GM23248 (cell line): ENCODE data around the gene OFD1. TPM values are rescaled to one million over a fixed set of nuclear protein-coding genes. Genes with fewer than 3 reads are reported as not detected.

Source experiments
- DNase-seq: peaks from one replicate; pipeline ENCODE4 v3.0.0-alpha.2; 2015
- H2AFZ ChIP-seq: fragments of 200-600 bp; sonication (generic); 2 replicates; pipeline ENCODE4 v1.6.1; 2016; ENCODE audit warnings: antibody characterized with exemption
- H3F3A ChIP-seq: fragments of 200-600 bp; sonication (generic); 2 replicates; pipeline ENCODE4 v1.6.1; 2016; ENCODE audit warnings: mild to moderate bottlenecking, antibody characterized with exemption, mixed run types; ENCODE audit not compliant: insufficient read depth
- H3K27ac ChIP-seq: fragments of 200-600 bp; sonication (generic); 2 replicates; pipeline ENCODE4 v1.5.1; 2016; ENCODE audit warnings: mild to moderate bottlenecking
- H3K27me3 ChIP-seq: fragments of 200-600 bp; sonication (generic); replicated peaks from 2 replicates; pipeline ENCODE4 v1.6.1; 2016; ENCODE audit warnings: mild to moderate bottlenecking; ENCODE audit not compliant: insufficient read depth
- H3K36me3 ChIP-seq: fragments of 200-600 bp; sonication (generic); 2 replicates; pipeline ENCODE4 v1.6.1; 2016; ENCODE audit warnings: low read depth, mild to moderate bottlenecking
- H3K4me1 ChIP-seq: fragments of 200-600 bp; sonication (generic); 2 replicates; pipeline ENCODE4 v1.6.1; 2016; ENCODE audit warnings: mild to moderate bottlenecking; ENCODE audit not compliant: insufficient read depth
- H3K4me2 ChIP-seq: fragments of 200-600 bp; sonication (generic); one replicate; pipeline ENCODE4 v1.6.1; 2016; ENCODE audit warnings: mild to moderate bottlenecking; ENCODE audit not compliant: unreplicated experiment
- H3K4me3 ChIP-seq: fragments of 200-600 bp; sonication (generic); 2 replicates; pipeline ENCODE4 v1.5.1; 2016; ENCODE audit warnings: mild to moderate bottlenecking
- H3K79me2 ChIP-seq: fragments of 200-600 bp; sonication (generic); 2 replicates; pipeline ENCODE4 v1.6.1; 2016; ENCODE audit warnings: mild to moderate bottlenecking; ENCODE audit not compliant: insufficient read depth
- H3K9ac ChIP-seq: fragments of 200-600 bp; sonication (generic); 2 replicates; pipeline ENCODE4 v1.6.1; 2016; ENCODE audit warnings: mild to moderate bottlenecking
- H3K9me2 ChIP-seq: fragments of 200-600 bp; sonication (generic); 2 replicates; pipeline ENCODE4 v1.6.1; 2016; ENCODE audit warnings: mixed run types, mild to moderate bottlenecking, moderate library complexity; ENCODE audit not compliant: insufficient read depth
- H3K9me3 ChIP-seq: fragments of 200-600 bp; sonication (generic); one replicate; pipeline ENCODE4 v1.6.1; 2017; ENCODE audit warnings: low read depth
- H4K20me1 ChIP-seq: fragments of 200-600 bp; sonication (generic); 2 replicates; pipeline ENCODE4 v1.6.0; 2016; ENCODE audit not compliant: insufficient read depth
- EZH2 ChIP-seq: fragments of 200-600 bp; sonication (generic); IDR thresholded peaks from 2 replicates; pipeline ENCODE4 v1.6.1; 2018; ENCODE audit warnings: antibody characterized with exemption, mild to moderate bottlenecking; ENCODE audit not compliant: insufficient read depth, poor library complexity, severe bottlenecking
- EZH2phosphoT487 ChIP-seq: fragments of 200-600 bp; sonication (generic); IDR thresholded peaks from 2 replicates; pipeline ENCODE4 v1.6.1; 2018; ENCODE audit warnings: antibody characterized with exemption, moderate library complexity, mild to moderate bottlenecking, low read depth; ENCODE audit not compliant: insufficient read depth
- whole genome bisulfite sequencing, 2 experiments: methylation state at CpG; one replicate each; pipeline ENCODE4 v1.1.6; 2015 to 2017; ENCODE audit warnings: low lambda C conversion rate in 2 of 2, low coverage in 1 of 2; ENCODE audit errors: missing lambda C conversion rate in 2 of 2; 5-methylcytosine and 5-hydroxymethylcytosine counted together
- in situ Hi-C: fragments of 300-500 bp; cut with MboI; formaldehyde crosslinking; loops from 2 replicates; pipeline ENCODE4 v1.15.0; 2020
- polyA plus RNA-seq: library from polyadenylated mRNA; unstranded; fragments of >200 nt; fragmentation: Nextera tagmentation; extraction: Ambion mirVana; gene quantifications from 2 replicates; pipeline ENCODE4 v1.2.1, GENCODE V29; 2016
- total RNA-seq: library from RNA; depleted of rRNA; stranded (reverse); fragments of >200 nt; shearing (Covaris generic); gene quantifications from 2 replicates; pipeline ENCODE4 v1.2.3, GENCODE V29; 2014

Gene OFD1
- total and polyA plus RNA-seq, 2 experiments from 2014 or later, result 6.2 to 10.4 TPM

GRCh38 chrX:13763489-13763888, 28.9 kb downstream of the OFD1 start:
- no peak overlapping the region for H3K9ac ChIP-seq
- DNase-seq, result no peak
- no peaks in the 10 kb centered on the region for H3K27me3 ChIP-seq
- H4K20me1 ChIP-seq, result no peaks in the 10 kb centered on the region
- TF ChIP-seq EZH2phosphoT487, result no peak
- TF ChIP-seq EZH2, result no peak
- no peaks in the 10 kb centered on the region for H3K4me1 ChIP-seq
- 44 to 45% methylated on average over 8 of the region's 8 CpGs for WGBS, 2 experiments
- no peak overlapping the region for H3K4me2 ChIP-seq
- no peaks in the 10 kb centered on the region for H3F3A ChIP-seq
- in situ Hi-C loops, result no loop called here
- no peaks in the 10 kb centered on the region for H3K9me2 ChIP-seq
- no peak overlapping the region for H3K4me3 ChIP-seq
- H3K79me2 ChIP-seq, result no peaks in the 10 kb centered on the region
- H3K36me3 ChIP-seq, result peaks cover 4% of the 10 kb centered on the region; the same call in 1 of the 2 replicates
- H3K9me3 ChIP-seq, result no peaks in the 10 kb centered on the region
- H3K27ac ChIP-seq, result no peak overlapping the region
- H2AFZ ChIP-seq, result no peak overlapping the region

- Histone ChIP-seq H3K27ac (no peak overlapping the region), H2AFZ (no peak overlapping the region), H3K9me2 (no peaks in the 10 kb centered on the region), H3K36me3 (peaks cover 7% of the 10 kb centered on the region; the same call in 1 of the 2 replicates), H3K79me2 (no peaks in the 10 kb centered on the region), H3K4me2 (no peak overlapping the region), H3K4me3 (no peak overlapping the region), H3K9ac (no peak overlapping the region), H4K20me1 (no peaks in the 10 kb centered on the region), H3F3A (no peaks in the 10 kb centered on the region), H3K4me1 (no peaks in the 10 kb centered on the region), H3K27me3 (no peaks in the 10 kb centered on the region), H3K9me3 (no peaks in the 10 kb centered on the region)
- TF ChIP-seq EZH2, result no peak
- no peak for TF ChIP-seq EZH2phosphoT487
- 59 to 60% methylated on average over 3 to 7 of the region's 7 CpGs for WGBS, 2 experiments
- DNase-seq, result no peak
- in situ Hi-C loops, result no loop called here
Measured at GRCh38 chrX:13764281-13764680, 29.7 kb downstream of the OFD1 start.

- H3K27ac ChIP-seq, result no peak overlapping the region
Measured at GRCh38 chrX:13764765-13765164, 30.2 kb downstream of the OFD1 start.

GRCh38 chrX:13768939-13769338, 34.4 kb downstream of the OFD1 start:
- H3K9me3 ChIP-seq, result no peaks in the 10 kb centered on the region
- H2AFZ ChIP-seq, result no peak overlapping the region
- H3K79me2 ChIP-seq, result no peaks in the 10 kb centered on the region
- H4K20me1 ChIP-seq, result no peaks in the 10 kb centered on the region
- no peaks in the 10 kb centered on the region for H3F3A ChIP-seq
- H3K27me3 ChIP-seq, result no peaks in the 10 kb centered on the region
- H3K9me2 ChIP-seq, result no peaks in the 10 kb centered on the region
- no peak overlapping the region for H3K9ac ChIP-seq
- TF ChIP-seq EZH2phosphoT487, result no peak
- no peak for DNase-seq
- no peak overlapping the region for H3K4me2 ChIP-seq
- no peak overlapping the region for H3K27ac ChIP-seq
- in situ Hi-C loops, result no loop called here
- peaks cover 4% of the 10 kb centered on the region; the same call in 1 of the 2 replicates for H3K36me3 ChIP-seq
- 94 to 99% methylated on average over 4 of the region's 4 CpGs for WGBS, 2 experiments
- H3K4me1 ChIP-seq, result no peaks in the 10 kb centered on the region
- H3K4me3 ChIP-seq, result no peak overlapping the region

More at GRCh38 chrX:13764765-13765164, 30.2 kb downstream of the OFD1 start:
- Histone ChIP-seq H3K4me2 (no peak overlapping the region), H3K79me2 (no peaks in the 10 kb centered on the region), H3F3A (no peaks in the 10 kb centered on the region), H2AFZ (no peak overlapping the region), H3K9ac (no peak overlapping the region), H3K36me3 (peaks cover 7% of the 10 kb centered on the region; the same call in 1 of the 2 replicates), H3K27me3 (no peaks in the 10 kb centered on the region), H4K20me1 (no peaks in the 10 kb centered on the region), H3K9me2 (no peaks in the 10 kb centered on the region), H3K9me3 (no peaks in the 10 kb centered on the region), H3K4me1 (no peaks in the 10 kb centered on the region), H3K4me3 (no peak overlapping the region)
- TF ChIP-seq EZH2phosphoT487 (no peak), EZH2 (no peak)
- in situ Hi-C loops, result no loop called here
- DNase-seq, result no peak
- 71 to 73% methylated on average over 5 to 6 of the region's 6 CpGs for WGBS, 2 experiments

- H3K9me3 ChIP-seq, result no peaks in the 10 kb centered on the region
- H3K9ac ChIP-seq, result no peak overlapping the region
- TF ChIP-seq EZH2phosphoT487 (no peak), EZH2 (no peak)
- no peaks in the 10 kb centered on the region for H3K9me2 ChIP-seq
- H3K4me2 ChIP-seq, result no peak overlapping the region
- WGBS, 2 experiments, result 71 to 76% methylated on average over 3 of the region's 3 CpGs
- H3K27ac ChIP-seq, result no peak overlapping the region
- no peak overlapping the region for H2AFZ ChIP-seq
- in situ Hi-C loops, result no loop called here
- H4K20me1 ChIP-seq, result no peaks in the 10 kb centered on the region
- peaks cover 4% of the 10 kb centered on the region; the same call in 1 of the 2 replicates for H3K36me3 ChIP-seq
- H3K79me2 ChIP-seq, result no peaks in the 10 kb centered on the region
- DNase-seq, result no peak
- H3K4me3 ChIP-seq, result no peak overlapping the region
- H3F3A ChIP-seq, result no peaks in the 10 kb centered on the region
- H3K4me1 ChIP-seq, result no peaks in the 10 kb centered on the region
- H3K27me3 ChIP-seq, result no peaks in the 10 kb centered on the region
Measured at GRCh38 chrX:13770013-13770535, 35.5 kb downstream of the OFD1 start.
